ENCODE results near the gene GP5.

The GP5 gene

GRCh38 chr3:194383276-194383940 lies 15.7 kb downstream of the GP5 start:
- in situ Hi-C loops (cut with HindIII; ENCODE audit: low sequenced_read_pairs), result no loop called here
- no peak for DNase-seq (ENCODE audit: low read depth)
- no peak overlapping the region for H3K4me3 ChIP-seq (ENCODE audit: low read depth, low read length)
- TF ChIP-seq CTCF (IDR thresholded peaks at IDR 0.05; ENCODE audit: low read depth, low read length, missing control alignments), result no peak

GRCh38 chr3:194382892-194383223 lies 16.2 kb downstream of the GP5 start:
- DNase-seq (ENCODE audit: low read depth), result no peak
- TF ChIP-seq CTCF (IDR thresholded peaks at IDR 0.05; ENCODE audit: low read depth, low read length, missing control alignments), result no peak
- H3K4me3 ChIP-seq (ENCODE audit: low read depth, low read length), result no peak overlapping the region
- in situ Hi-C loops (cut with HindIII; ENCODE audit: low sequenced_read_pairs), result no loop called here

- H3K4me3 ChIP-seq (ENCODE audit: low read depth, low read length), result no peak overlapping the region
- in situ Hi-C loops (cut with HindIII; ENCODE audit: low sequenced_read_pairs), result no loop called here
- no peak for DNase-seq (ENCODE audit: low read depth)
- no peak for TF ChIP-seq CTCF (IDR thresholded peaks at IDR 0.05; ENCODE audit: low read depth, low read length, missing control alignments)
Observed at GRCh38 chr3:194382196-194382891, 16.7 kb downstream of the GP5 start.

- in situ Hi-C loops (cut with HindIII; ENCODE audit: low sequenced_read_pairs), result no loop called here
- no peak for TF ChIP-seq CTCF (IDR thresholded peaks at IDR 0.05; ENCODE audit: low read depth, low read length, missing control alignments)
- peak overlapping the region; percentile 2 for H3K4me3 ChIP-seq (ENCODE audit: low read depth, low read length)
- no peak for DNase-seq (ENCODE audit: low read depth)
Observed at GRCh38 chr3:194381460-194381875, 17.6 kb downstream of the GP5 start.

GRCh38 chr3:194380326-194380725 lies 18.7 kb downstream of the GP5 start:
- no peak for DNase-seq (ENCODE audit: low read depth)

GRCh38 chr3:194379651-194380050 lies 19.4 kb downstream of the GP5 start:
- H3K4me3 ChIP-seq (ENCODE audit: low read depth, low read length), result no peak overlapping the region
- no peak for DNase-seq (ENCODE audit: low read depth)
- TF ChIP-seq CTCF (IDR thresholded peaks at IDR 0.05; ENCODE audit: low read depth, low read length, missing control alignments), result no peak
- in situ Hi-C loops (cut with HindIII; ENCODE audit: low sequenced_read_pairs), result no loop called here

More at GRCh38 chr3:194380326-194380725, 18.7 kb downstream of the GP5 start:
- TF ChIP-seq CTCF (IDR thresholded peaks at IDR 0.05; ENCODE audit: low read depth, low read length, missing control alignments), result no peak
- no peak overlapping the region for H3K4me3 ChIP-seq (ENCODE audit: low read depth, low read length)
- in situ Hi-C loops (cut with HindIII; ENCODE audit: low sequenced_read_pairs), result no loop called here

Data from astrocyte of the cerebellum (primary cell).